Right renal cortex interstitium (tissue), 3 donors: ENCODE measurements around the gene CAPN7. TPM values are rescaled to one million over a fixed set of nuclear protein-coding genes. Genes with fewer than 3 reads are reported as not detected.
A peak's percentile ranks its signal among the peaks of the same experiment; 100 is the strongest.

ENCODE experiments used
- DNase-seq, 3 donors: peaks; one replicate each; pipeline ENCODE4 v3.0.0-alpha.2; 2013; ENCODE audit warnings: low read depth in 3 of 3, low spot score in 2 of 3
- polyA plus RNA-seq, 3 donors: library from polyadenylated mRNA; unstranded; fragments of 120-200 nt; gene quantifications; one replicate each; pipeline ENCODE4 v1.2.1, GENCODE V29; 2013; ENCODE audit not compliant: insufficient read length in 3 of 3

The CAPN7 gene
- polyA plus RNA-seq, 3 donors, result 46.6 to 48.6 (median 47.5) TPM

- DNase-seq, result no peak
Measured at GRCh38 chr3:15198686-15199085, 7.4 kb upstream of the CAPN7 start.

GRCh38 chr3:15199493-15200105 is 6.4 kb upstream of the CAPN7 start:
- DNase-seq, result no peak

GRCh38 chr3:15204005-15204404 is 2.0 kb upstream of the CAPN7 start:
- DNase-seq, result no peak

- DNase-seq, result peak in 1 of 3 donors; percentile 64
Measured at GRCh38 chr3:15205482-15205933, 538 bp upstream of the CAPN7 start.

GRCh38 chr3:15206662-15207576 is 873 bp downstream of the CAPN7 start:
- peak in 1 of 3 donors; percentile 25 for DNase-seq

- no peak for DNase-seq
Measured at GRCh38 chr3:15207836-15208504, 1.9 kb downstream of the CAPN7 start.

GRCh38 chr3:15211937-15212336 is 5.9 kb downstream of the CAPN7 start:
- no peak for DNase-seq

- no peak for DNase-seq
Measured at GRCh38 chr3:15214758-15215157, 8.7 kb downstream of the CAPN7 start.

GRCh38 chr3:15215996-15216395 is 9.9 kb downstream of the CAPN7 start:
- DNase-seq, result no peak

- no peak for DNase-seq
Measured at GRCh38 chr3:15216501-15216900, 10.5 kb downstream of the CAPN7 start.

- no peak for DNase-seq
Measured at GRCh38 chr3:15217011-15217671, 11.1 kb downstream of the CAPN7 start.

- no peak for DNase-seq
Measured at GRCh38 chr3:15217841-15218267, 11.8 kb downstream of the CAPN7 start.

GRCh38 chr3:15218689-15219088 is 12.6 kb downstream of the CAPN7 start:
- no peak for DNase-seq

GRCh38 chr3:15220056-15220455 is 14.0 kb downstream of the CAPN7 start:
- no peak for DNase-seq

- no peak for DNase-seq
Measured at GRCh38 chr3:15220661-15221060, 14.6 kb downstream of the CAPN7 start.

- DNase-seq, result no peak
Measured at GRCh38 chr3:15221574-15222217, 15.7 kb downstream of the CAPN7 start.

- DNase-seq, result no peak
Measured at GRCh38 chr3:15223685-15224572, 17.9 kb downstream of the CAPN7 start.

- no peak for DNase-seq
Measured at GRCh38 chr3:15228147-15228546, 22.1 kb downstream of the CAPN7 start.

- no peak for DNase-seq
Measured at GRCh38 chr3:15229262-15229661, 23.2 kb downstream of the CAPN7 start.
